ENCODE data around the gene C5orf15.
"Not testable (repeated sequence)": the region's sequence is repeated elsewhere in the genome, so short reads cannot be mapped to it uniquely, and the experiment has no call there.

C5orf15 gene

GRCh38 chr5:133994297-133994989, 26.0 kb upstream of the C5orf15 start:
- in situ Hi-C loops (cut with MboI; ENCODE audit: low sequenced_read_pairs): no loop called here

GRCh38 chr5:133993185-133993936, 24.9 kb upstream of the C5orf15 start:
- in situ Hi-C loops (cut with MboI; ENCODE audit: low sequenced_read_pairs): no loop called here

- in situ Hi-C loops (cut with MboI; ENCODE audit: low sequenced_read_pairs): no loop called here
These were observed 24.2 kb upstream of the C5orf15 start for GRCh38 chr5:133992429-133993155.

GRCh38 chr5:133991171-133991910, 22.9 kb upstream of the C5orf15 start:
- in situ Hi-C loops (cut with MboI; ENCODE audit: low sequenced_read_pairs): no loop called here

- in situ Hi-C loops (cut with MboI; ENCODE audit: low sequenced_read_pairs): no loop called here
These were observed 22.0 kb upstream of the C5orf15 start for GRCh38 chr5:133990396-133990795.

GRCh38 chr5:133985540-133986180, 17.2 kb upstream of the C5orf15 start:
- in situ Hi-C loops (cut with MboI; ENCODE audit: low sequenced_read_pairs): no loop called here

- in situ Hi-C loops (cut with MboI; ENCODE audit: low sequenced_read_pairs): no loop called here
These were observed 15.2 kb upstream of the C5orf15 start for GRCh38 chr5:133983674-133984073.

GRCh38 chr5:133981714-133982113, 13.3 kb upstream of the C5orf15 start:
- in situ Hi-C loops (cut with MboI; ENCODE audit: low sequenced_read_pairs): no loop called here

- in situ Hi-C loops (cut with MboI; ENCODE audit: low sequenced_read_pairs): no loop called here
These were observed 12.2 kb upstream of the C5orf15 start for GRCh38 chr5:133980652-133981051.

GRCh38 chr5:133978943-133979342, 10.5 kb upstream of the C5orf15 start:
- in situ Hi-C loops (cut with MboI; ENCODE audit: low sequenced_read_pairs): no loop called here

- in situ Hi-C loops (cut with MboI; ENCODE audit: low sequenced_read_pairs): no loop called here
These were observed 9.4 kb upstream of the C5orf15 start for GRCh38 chr5:133977858-133978257.

- in situ Hi-C loops (cut with MboI; ENCODE audit: low sequenced_read_pairs): no loop called here
These were observed 8.8 kb upstream of the C5orf15 start for GRCh38 chr5:133977161-133977787.

GRCh38 chr5:133975546-133975945, 7.1 kb upstream of the C5orf15 start:
- in situ Hi-C loops (cut with MboI; ENCODE audit: low sequenced_read_pairs): not testable (repeated sequence)

- in situ Hi-C loops (cut with MboI; ENCODE audit: low sequenced_read_pairs): no loop called here
These were observed 5.7 kb upstream of the C5orf15 start for GRCh38 chr5:133974142-133974541.

GRCh38 chr5:133970325-133970909, 2.0 kb upstream of the C5orf15 start:
- in situ Hi-C loops (cut with MboI; ENCODE audit: low sequenced_read_pairs): no loop called here

- in situ Hi-C loops (cut with MboI; ENCODE audit: low sequenced_read_pairs): no loop called here
These were observed 1.4 kb upstream of the C5orf15 start for GRCh38 chr5:133969654-133970324.

- in situ Hi-C loops (cut with MboI; ENCODE audit: low sequenced_read_pairs): no loop called here
These were observed 674 bp downstream of the C5orf15 start for GRCh38 chr5:133967698-133968203.

GRCh38 chr5:133967124-133967523, 1.3 kb downstream of the C5orf15 start:
- in situ Hi-C loops (cut with MboI; ENCODE audit: low sequenced_read_pairs): no loop called here

GRCh38 chr5:133966090-133966489, 2.3 kb downstream of the C5orf15 start:
- in situ Hi-C loops (cut with MboI; ENCODE audit: low sequenced_read_pairs): no loop called here

All from HL-60/S4 (cell line).